Measurements from ENCODE around the gene OR7G2.
"Not testable (repeated sequence)": the region's sequence is repeated elsewhere in the genome, so short reads cannot be mapped to it uniquely, and the experiment has no call there.

Gene OR7G2

DNA sequence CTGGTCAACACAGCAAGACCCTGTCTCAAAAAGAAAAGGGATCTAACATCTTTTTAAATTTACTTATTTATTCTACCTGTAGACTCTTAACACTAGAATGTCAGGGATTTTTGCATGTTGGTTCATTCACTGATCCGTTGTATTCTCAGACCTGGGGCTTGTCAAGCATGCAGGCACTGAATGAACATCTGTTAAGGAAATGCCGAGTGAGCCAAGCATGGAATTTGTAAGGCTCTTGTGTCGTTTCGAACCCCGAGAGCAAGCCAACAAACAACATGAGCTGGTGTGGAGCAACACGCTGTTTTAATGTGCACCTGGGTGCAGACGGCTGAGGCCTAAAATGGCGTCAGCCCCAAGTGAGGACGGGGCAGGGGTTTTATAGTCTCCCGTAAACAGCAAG is 30.4 kb downstream of the OR7G2 start:
- H3K4me3 ChIP-seq (replicated peaks; ENCODE audit: insufficient read depth, low read length), result no peak overlapping the region
- TF ChIP-seq SPI1 (IDR thresholded peaks at IDR 0.05; ENCODE audit: borderline replicate concordance, low read depth) (no peak), GABPA (IDR thresholded peaks at IDR 0.05; ENCODE audit: low read depth) (no peak), POLR2AphosphoS5 (IDR thresholded peaks at IDR 0.05; ENCODE audit: low read depth) (no peak)
- TF ChIP-seq, protein P1, sequence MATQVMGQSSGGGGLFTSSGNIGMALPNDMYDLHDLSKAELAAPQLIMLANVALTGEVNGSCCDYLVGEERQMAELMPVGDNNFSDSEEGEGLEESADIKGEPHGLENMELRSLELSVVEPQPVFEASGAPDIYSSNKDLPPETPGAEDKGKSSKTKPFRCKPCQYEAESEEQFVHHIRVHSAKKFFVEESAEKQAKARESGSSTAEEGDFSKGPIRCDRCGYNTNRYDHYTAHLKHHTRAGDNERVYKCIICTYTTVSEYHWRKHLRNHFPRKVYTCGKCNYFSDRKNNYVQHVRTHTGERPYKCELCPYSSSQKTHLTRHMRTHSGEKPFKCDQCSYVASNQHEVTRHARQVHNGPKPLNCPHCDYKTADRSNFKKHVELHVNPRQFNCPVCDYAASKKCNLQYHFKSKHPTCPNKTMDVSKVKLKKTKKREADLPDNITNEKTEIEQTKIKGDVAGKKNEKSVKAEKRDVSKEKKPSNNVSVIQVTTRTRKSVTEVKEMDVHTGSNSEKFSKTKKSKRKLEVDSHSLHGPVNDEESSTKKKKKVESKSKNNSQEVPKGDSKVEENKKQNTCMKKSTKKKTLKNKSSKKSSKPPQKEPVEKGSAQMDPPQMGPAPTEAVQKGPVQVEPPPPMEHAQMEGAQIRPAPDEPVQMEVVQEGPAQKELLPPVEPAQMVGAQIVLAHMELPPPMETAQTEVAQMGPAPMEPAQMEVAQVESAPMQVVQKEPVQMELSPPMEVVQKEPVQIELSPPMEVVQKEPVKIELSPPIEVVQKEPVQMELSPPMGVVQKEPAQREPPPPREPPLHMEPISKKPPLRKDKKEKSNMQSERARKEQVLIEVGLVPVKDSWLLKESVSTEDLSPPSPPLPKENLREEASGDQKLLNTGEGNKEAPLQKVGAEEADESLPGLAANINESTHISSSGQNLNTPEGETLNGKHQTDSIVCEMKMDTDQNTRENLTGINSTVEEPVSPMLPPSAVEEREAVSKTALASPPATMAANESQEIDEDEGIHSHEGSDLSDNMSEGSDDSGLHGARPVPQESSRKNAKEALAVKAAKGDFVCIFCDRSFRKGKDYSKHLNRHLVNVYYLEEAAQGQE (IDR thresholded peaks at IDR 0.05; ENCODE audit: insufficient replicate concordance, low read depth), result no peak
- TF ChIP-seq, protein P2, sequence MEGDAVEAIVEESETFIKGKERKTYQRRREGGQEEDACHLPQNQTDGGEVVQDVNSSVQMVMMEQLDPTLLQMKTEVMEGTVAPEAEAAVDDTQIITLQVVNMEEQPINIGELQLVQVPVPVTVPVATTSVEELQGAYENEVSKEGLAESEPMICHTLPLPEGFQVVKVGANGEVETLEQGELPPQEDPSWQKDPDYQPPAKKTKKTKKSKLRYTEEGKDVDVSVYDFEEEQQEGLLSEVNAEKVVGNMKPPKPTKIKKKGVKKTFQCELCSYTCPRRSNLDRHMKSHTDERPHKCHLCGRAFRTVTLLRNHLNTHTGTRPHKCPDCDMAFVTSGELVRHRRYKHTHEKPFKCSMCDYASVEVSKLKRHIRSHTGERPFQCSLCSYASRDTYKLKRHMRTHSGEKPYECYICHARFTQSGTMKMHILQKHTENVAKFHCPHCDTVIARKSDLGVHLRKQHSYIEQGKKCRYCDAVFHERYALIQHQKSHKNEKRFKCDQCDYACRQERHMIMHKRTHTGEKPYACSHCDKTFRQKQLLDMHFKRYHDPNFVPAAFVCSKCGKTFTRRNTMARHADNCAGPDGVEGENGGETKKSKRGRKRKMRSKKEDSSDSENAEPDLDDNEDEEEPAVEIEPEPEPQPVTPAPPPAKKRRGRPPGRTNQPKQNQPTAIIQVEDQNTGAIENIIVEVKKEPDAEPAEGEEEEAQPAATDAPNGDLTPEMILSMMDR (IDR thresholded peaks at IDR 0.05; ENCODE audit: insufficient read depth, low read length), result no peak
- no peak for DNase-seq (ENCODE audit: low read depth in 1 of 2, low spot score in 1 of 2)
- H3K27ac ChIP-seq (replicated peaks), result no peak overlapping the region
- H3K27me3 ChIP-seq (ENCODE audit: insufficient read depth, poor library complexity, severe bottlenecking), result no peaks in the 10 kb centered on the region

DNA sequence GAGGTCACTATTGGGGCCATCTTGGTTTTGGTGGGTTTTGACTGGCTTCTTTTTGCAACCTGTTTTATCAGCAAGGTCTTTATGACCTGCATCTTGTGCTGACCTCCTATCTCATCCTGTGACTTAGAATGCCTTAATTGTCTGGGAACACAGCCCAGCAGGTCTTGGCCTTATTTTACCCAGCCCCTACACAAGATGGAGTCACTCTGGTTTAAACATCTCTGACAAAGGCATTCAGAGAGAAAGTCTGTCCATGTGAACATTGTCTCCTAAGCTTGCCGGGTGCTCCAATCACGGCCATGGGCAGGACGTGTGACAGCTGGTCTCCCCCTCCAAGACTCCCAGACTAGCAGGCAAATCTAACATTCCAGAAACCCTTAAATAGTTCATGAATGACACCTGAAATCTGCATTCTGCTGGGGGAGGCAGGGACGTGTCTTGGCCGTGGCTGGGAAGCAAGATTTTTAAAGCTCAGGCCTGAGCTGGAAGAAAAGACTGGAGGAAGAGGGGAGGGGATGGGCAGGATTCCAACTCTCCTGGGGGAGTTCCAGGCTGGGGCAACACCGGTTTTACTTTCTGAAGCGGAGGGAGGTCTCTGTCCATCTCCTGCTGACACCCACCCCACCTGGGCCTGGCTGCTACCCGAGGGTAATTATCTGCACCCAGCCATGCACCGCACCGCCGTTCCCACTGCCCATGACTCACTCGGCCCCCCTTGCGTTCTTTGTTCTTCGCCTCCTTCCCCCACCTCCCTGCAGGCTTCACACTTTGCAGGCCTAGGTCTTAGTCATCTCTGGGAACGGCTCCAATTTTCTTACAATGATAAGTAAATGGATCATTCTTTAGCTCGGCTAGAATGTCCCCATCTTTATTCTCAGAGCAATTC is 32.0 kb downstream of the OR7G2 start:
- TF ChIP-seq, protein P2 (IDR thresholded peaks at IDR 0.05; ENCODE audit: insufficient read depth, low read length), result no peak
- TF ChIP-seq GABPA (IDR thresholded peaks at IDR 0.05; ENCODE audit: low read depth), result no peak
- TF ChIP-seq, protein P1 (IDR thresholded peaks at IDR 0.05; ENCODE audit: insufficient replicate concordance, low read depth), result no peak
- TF ChIP-seq SPI1 (IDR thresholded peaks at IDR 0.05; ENCODE audit: borderline replicate concordance, low read depth), result no peak
- TF ChIP-seq POLR2AphosphoS5 (IDR thresholded peaks at IDR 0.05; ENCODE audit: low read depth), result no peak
- DNase-seq (ENCODE audit: low read depth in 1 of 2, low spot score in 1 of 2), result no peak
- Histone ChIP-seq H3K27ac (replicated peaks) (no peak overlapping the region), H3K4me3 (replicated peaks; ENCODE audit: insufficient read depth, low read length) (no peak overlapping the region), H3K27me3 (ENCODE audit: insufficient read depth, poor library complexity, severe bottlenecking) (no peaks in the 10 kb centered on the region)

DNA sequence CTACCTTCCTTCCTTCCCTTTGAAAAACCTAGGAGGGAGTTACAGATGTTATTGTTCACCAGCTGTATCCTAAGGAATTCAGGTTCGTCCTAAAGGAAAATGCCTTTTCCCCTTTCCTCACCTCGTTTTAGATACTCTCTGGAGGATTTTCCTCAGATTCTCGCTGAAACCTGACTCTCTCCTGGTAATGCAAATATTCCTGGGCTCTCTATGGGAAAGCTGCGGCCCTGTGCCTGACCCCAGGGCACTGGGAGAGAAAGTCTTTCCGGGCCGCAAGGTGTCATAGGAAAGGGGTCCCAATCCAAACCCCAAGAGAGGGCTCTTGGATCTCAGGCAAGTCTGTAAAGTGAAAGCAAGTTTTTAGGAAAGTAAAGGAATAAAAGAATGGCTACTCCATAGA is 33.5 kb downstream of the OR7G2 start:
- no peak overlapping the region for H3K4me3 ChIP-seq (replicated peaks; ENCODE audit: insufficient read depth, low read length)
- DNase-seq (ENCODE audit: low read depth in 1 of 2, low spot score in 1 of 2), result no peak
- H3K27ac ChIP-seq (replicated peaks), result no peak overlapping the region
- H3K27me3 ChIP-seq (ENCODE audit: insufficient read depth, poor library complexity, severe bottlenecking), result no peaks in the 10 kb centered on the region
- no peak for TF ChIP-seq POLR2AphosphoS5 (IDR thresholded peaks at IDR 0.05; ENCODE audit: low read depth)

DNA sequence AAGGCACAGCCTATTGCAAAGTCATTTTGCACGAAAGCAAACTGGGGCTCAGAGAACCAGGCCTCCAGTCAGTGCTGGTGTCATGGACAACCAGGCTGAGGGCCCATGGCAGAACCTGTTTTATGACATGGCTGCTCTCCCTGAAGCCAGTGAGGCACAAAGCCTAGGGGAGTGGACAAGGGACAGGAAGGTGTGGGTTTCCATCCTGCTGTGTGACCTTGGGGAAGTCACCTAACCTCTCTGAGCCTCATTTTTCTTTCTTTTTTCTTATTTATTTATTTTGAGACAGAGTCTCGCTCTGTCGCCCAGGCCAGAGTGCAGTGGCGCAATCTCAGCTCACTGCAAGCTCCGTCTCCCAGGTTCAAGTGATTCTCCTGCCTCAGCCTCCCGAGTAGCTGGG is 35.6 kb downstream of the OR7G2 start:
- H3K4me3 ChIP-seq (replicated peaks; ENCODE audit: insufficient read depth, low read length); H3K27ac ChIP-seq (replicated peaks); H3K27me3 ChIP-seq (ENCODE audit: insufficient read depth, poor library complexity, severe bottlenecking): not testable (repeated sequence)

DNA sequence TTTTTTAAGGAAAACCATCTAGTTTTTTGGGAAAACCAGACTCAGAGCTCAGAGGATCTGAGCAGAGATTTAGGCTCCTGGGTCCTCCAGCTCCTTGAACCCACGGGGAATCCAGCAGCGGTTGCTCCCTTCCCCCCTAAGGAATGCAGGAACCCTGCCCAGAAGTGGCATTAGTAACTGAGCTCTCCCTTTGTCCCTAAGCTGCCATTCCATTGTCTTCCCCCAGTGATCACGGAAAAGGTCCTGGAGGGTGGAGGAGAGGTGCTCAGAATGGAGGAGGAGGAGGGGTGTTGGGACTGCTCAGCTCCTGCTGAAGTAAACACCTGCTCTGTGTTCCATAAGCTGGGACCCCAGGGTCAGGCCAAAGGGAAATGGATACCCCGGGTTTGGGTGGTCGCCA is 37.2 kb downstream of the OR7G2 start:
- no peaks in the 10 kb centered on the region for H3K27me3 ChIP-seq (ENCODE audit: insufficient read depth, poor library complexity, severe bottlenecking)
- H3K4me3 ChIP-seq (replicated peaks; ENCODE audit: insufficient read depth, low read length), result no peak overlapping the region
- H3K27ac ChIP-seq (replicated peaks), result no peak overlapping the region
- TF ChIP-seq, protein P1 (IDR thresholded peaks at IDR 0.05; ENCODE audit: insufficient replicate concordance, low read depth), result no peak
- TF ChIP-seq POLR2AphosphoS5 (IDR thresholded peaks at IDR 0.05; ENCODE audit: low read depth) (no peak), GABPA (IDR thresholded peaks at IDR 0.05; ENCODE audit: low read depth) (no peak), SPI1 (IDR thresholded peaks at IDR 0.05; ENCODE audit: borderline replicate concordance, low read depth) (no peak)
- TF ChIP-seq, protein P2 (IDR thresholded peaks at IDR 0.05; ENCODE audit: insufficient read depth, low read length), result no peak
- DNase-seq (ENCODE audit: low read depth in 1 of 2, low spot score in 1 of 2), result no peak

More for the DNA sequence above, 35.6 kb downstream of the OR7G2 start:
- not testable (repeated sequence) for DNase-seq (ENCODE audit: low read depth in 1 of 2, low spot score in 1 of 2)
